IgD-negative memory B cell (primary cell): Measurements from ENCODE around the gene PSMB4. TPM values are rescaled to one million over a fixed set of nuclear protein-coding genes. Genes with fewer than 3 reads are reported as not detected.
A peak's percentile ranks its signal among the peaks of the same experiment; 100 is the strongest.
"Not testable (repeated sequence)": the region's sequence is repeated elsewhere in the genome, so short reads cannot be mapped to it uniquely, and the experiment has no call there.

Experiments used
- H3K27ac Mint-ChIP-seq, 3 donors: one replicate each; pipeline ENCODE4 v1.8.0; 2020 to 2022; ENCODE audit warnings: mild to moderate bottlenecking in 3 of 3, mixed read lengths in 3 of 3, moderate library complexity in 1 of 3
- H3K27me3 Mint-ChIP-seq: one replicate; pipeline ENCODE4 v1.8.0; 2021; ENCODE audit warnings: mixed read lengths
- H3K36me3 Mint-ChIP-seq: one replicate; pipeline ENCODE4 v1.8.0; 2020; ENCODE audit warnings: mild to moderate bottlenecking, mixed read lengths
- H3K4me1 Mint-ChIP-seq, 3 donors: one replicate each; pipeline ENCODE4 v1.8.0; 2020 to 2022; ENCODE audit warnings: mixed read lengths in 3 of 3, mild to moderate bottlenecking in 1 of 3
- H3K4me3 Mint-ChIP-seq, 4 donors: one replicate each; pipeline ENCODE4 v1.8.0; 2020 to 2022; ENCODE audit warnings: mild to moderate bottlenecking in 4 of 4, mixed read lengths in 4 of 4, moderate library complexity in 3 of 4
- H3K9me3 Mint-ChIP-seq, 3 donors: one replicate each; pipeline ENCODE4 v1.8.0; 2020 to 2021; ENCODE audit warnings: mixed read lengths in 3 of 3, mild to moderate bottlenecking in 1 of 3
- polyA plus RNA-seq: library from polyadenylated mRNA; unstranded; fragments of 300-500 nt; fragmentation: Illumina TruSeq; gene quantifications from one replicate; pipeline ENCODE4 v1.2.3, GENCODE V29; 2021

The PSMB4 gene
- polyA plus RNA-seq, 1 donor from 2014 or later = 69.1 TPM

- H3K4me3 Mint-ChIP-seq = no peak overlapping the region
- H3K27ac Mint-ChIP-seq = no peak overlapping the region
- H3K9me3 Mint-ChIP-seq = no peaks in the 10 kb centered on the region
- no peaks in the 10 kb centered on the region for H3K36me3 Mint-ChIP-seq
- H3K4me1 Mint-ChIP-seq = peaks cover 0 to 3% (median 0%) of the 10 kb centered on the region in 3 donors
- H3K27me3 Mint-ChIP-seq = no peaks in the 10 kb centered on the region
Measured at GRCh38 chr1:151371370-151372057, 27.9 kb upstream of the PSMB4 start.

GRCh38 chr1:151372058-151372934, 27.1 kb upstream of the PSMB4 start, which contains the start of gene SELENBP1:
Gene SELENBP1, minus strand, starts transcription at chr1:151372705. Its CDS starts 64 bp downstream, at chr1:151372641.
- H3K4me3 Mint-ChIP-seq = no peak within 1 kb of the TSS
- H3K27ac Mint-ChIP-seq = peak within 1 kb of the TSS in 1 of 3 donors; percentile 60
- no peaks in the 10 kb centered on the region for H3K27me3 Mint-ChIP-seq
- no peaks in the 10 kb centered on the region for H3K36me3 Mint-ChIP-seq
- H3K4me1 Mint-ChIP-seq = peaks cover 0 to 3% (median 0%) of the 10 kb centered on the region in 3 donors
- no peaks in the 10 kb centered on the region for H3K9me3 Mint-ChIP-seq

DNA sequence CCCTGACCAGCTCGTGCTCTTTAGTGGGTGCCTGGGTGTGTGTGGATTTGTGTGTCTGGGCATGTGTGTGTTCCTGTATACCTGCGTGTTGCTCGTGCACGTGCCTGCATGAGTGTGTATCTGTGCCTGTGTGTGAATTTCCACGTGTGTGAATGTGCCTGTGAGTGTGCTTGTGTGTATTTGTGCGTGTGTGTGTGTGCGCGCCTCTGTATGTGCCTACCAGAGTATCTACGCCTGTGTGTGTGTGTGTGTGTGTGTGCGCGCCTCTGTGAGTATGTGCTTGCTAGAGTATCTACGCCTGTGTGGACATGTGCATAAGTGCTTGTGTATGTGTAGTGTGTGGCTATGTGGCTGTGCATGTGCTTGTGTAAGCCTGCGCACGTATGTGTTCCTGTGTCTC, 26.2 kb upstream of the PSMB4 start:
- no peaks in the 10 kb centered on the region for H3K27me3 Mint-ChIP-seq
- no peaks in the 10 kb centered on the region for H3K9me3 Mint-ChIP-seq
- no peak overlapping the region for H3K4me3 Mint-ChIP-seq
- peaks cover 0 to 1% (median 0%) of the 10 kb centered on the region in 3 donors for H3K4me1 Mint-ChIP-seq
- no peaks in the 10 kb centered on the region for H3K36me3 Mint-ChIP-seq
- H3K27ac Mint-ChIP-seq = peak overlapping the region in 1 of 3 donors; percentile 60

DNA sequence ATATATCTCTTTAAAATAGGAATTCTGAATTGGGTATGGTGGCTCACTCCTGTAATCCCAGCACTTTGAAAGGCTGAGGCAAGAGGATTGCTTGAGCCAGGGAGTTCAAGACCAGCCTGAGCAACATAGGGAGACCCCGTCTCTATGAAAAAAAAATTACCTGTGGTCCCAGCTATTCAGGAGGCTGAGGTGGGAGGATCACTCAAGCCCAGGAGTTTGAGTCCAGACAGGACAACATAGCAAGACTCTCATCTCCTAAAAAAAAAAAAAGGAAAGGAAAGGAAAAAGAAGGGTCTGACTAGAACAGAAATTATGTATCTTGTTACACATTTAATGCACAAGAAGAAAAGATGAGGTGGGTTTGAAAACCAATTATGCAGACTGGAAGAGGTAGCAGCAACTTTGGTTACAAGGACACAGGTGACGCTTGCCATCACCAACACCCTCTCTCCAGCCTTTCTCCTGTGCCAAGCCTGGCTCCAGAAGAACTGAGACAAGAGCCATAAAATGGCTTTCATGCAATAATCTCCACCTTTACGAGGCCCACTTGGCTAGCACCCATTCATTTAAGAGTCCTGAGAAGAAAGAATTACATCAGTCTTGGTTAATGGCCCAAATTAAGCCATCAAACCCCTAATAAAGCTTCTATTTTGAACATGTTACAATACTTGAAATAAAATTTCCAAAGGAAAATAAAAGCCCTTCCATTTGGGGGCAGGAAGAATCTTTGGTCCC, 22.1 kb upstream of the PSMB4 start:
- no peaks in the 10 kb centered on the region for H3K36me3 Mint-ChIP-seq
- no peaks in the 10 kb centered on the region for H3K9me3 Mint-ChIP-seq
- H3K27ac Mint-ChIP-seq = no peak overlapping the region
- H3K4me3 Mint-ChIP-seq = no peak overlapping the region
- no peaks in the 10 kb centered on the region for H3K27me3 Mint-ChIP-seq
- H3K4me1 Mint-ChIP-seq = peaks cover 0 to 1% (median 0%) of the 10 kb centered on the region in 3 donors

DNA sequence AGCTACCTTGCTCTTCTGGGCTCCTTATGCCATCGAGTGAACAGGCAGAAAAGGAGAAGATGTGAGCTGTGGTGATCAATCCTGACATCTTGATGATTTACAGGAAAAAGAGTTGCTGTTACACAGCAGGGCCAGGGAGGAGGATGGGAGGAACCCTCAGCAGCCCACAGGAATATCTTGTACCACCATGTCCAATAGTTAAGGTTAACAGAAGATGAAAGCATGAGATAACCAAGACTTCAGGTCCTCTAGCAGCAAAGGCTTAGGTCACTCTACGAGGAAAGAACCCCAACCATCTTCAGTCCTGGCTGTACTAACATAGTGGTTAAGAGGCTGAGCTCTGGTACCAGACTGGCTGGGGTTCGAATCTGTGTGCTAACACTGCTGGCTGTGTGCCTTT, 14.8 kb upstream of the PSMB4 start:
- H3K4me3 Mint-ChIP-seq = no peak overlapping the region
- H3K9me3 Mint-ChIP-seq = no peaks in the 10 kb centered on the region
- no peaks in the 10 kb centered on the region for H3K36me3 Mint-ChIP-seq
- no peak overlapping the region for H3K27ac Mint-ChIP-seq
- H3K4me1 Mint-ChIP-seq = no peaks in the 10 kb centered on the region
- H3K27me3 Mint-ChIP-seq = no peaks in the 10 kb centered on the region

- H3K27ac Mint-ChIP-seq = no peak overlapping the region
Measured at GRCh38 chr1:151386002-151386401, 13.4 kb upstream of the PSMB4 start.

DNA sequence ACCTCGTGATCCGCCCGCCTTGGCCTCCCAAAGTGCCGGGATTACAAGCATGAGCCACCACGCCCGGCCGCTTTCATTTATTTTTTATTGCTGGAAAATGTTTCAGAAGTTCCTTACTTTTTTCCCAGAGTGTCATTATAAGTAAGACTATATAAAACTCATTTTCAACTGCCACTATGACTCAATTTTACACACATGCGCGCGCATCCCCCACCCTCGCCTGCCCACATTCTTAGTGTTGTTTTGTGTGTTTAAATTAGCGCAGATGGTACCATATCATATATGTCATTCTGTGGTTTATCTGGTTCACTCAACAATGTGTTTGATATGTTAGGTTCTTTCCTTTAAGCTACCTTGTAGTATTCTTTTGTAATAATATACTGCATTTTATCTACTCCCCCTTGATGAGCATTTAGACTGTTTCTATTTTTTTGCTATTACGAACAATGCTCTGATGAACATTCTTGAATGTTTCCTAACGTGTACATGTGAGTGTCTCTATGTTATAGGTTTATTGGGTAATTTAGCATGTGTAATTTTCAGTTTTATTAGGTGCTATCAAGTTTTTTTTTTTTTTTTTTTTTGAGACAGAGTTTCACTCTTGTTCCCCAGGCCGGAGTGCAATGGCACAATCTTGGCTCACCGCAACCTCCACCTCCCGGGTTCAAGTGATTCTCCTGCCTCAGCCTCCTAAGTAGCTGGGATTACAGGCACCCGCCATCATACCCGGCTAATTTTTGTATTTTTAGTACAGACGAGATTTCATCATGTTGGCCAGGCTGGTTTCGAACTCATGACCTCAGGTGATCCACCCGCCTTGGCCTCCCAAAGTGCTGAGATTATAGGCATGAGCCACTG, 8.9 kb upstream of the PSMB4 start:
- not testable (repeated sequence) for H3K9me3 Mint-ChIP-seq, H3K36me3 Mint-ChIP-seq

More at GRCh38 chr1:151386002-151386401, 13.4 kb upstream of the PSMB4 start:
- no peaks in the 10 kb centered on the region for H3K9me3 Mint-ChIP-seq
- H3K4me1 Mint-ChIP-seq = no peaks in the 10 kb centered on the region
- no peak overlapping the region for H3K4me3 Mint-ChIP-seq
- H3K27me3 Mint-ChIP-seq = no peaks in the 10 kb centered on the region
- no peaks in the 10 kb centered on the region for H3K36me3 Mint-ChIP-seq

DNA sequence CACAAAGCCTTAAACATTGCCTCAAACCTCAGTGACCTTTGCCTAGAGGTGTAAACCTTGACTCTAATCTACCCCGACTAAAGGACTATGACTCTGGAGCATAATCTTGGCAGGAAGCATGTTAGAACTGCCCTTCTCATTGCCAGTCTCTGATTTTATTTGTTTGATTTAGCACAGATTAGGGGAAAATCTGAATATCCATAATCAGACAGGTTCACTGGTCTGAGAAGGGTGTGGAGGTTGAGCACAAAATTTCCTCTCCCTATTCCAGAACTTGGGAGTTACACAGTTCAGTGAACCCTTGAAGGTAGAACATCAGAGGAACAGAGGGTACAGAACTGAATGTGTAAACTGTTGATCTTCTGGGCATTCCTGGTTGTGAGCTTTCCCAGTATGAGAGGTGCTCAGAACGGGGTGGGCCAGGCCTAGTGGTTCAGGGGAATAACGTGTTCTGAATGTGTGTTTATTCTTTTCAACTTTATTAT, 8.3 kb upstream of the PSMB4 start:
- peaks cover 2% of the 10 kb centered on the region for H3K27me3 Mint-ChIP-seq
- no peaks in the 10 kb centered on the region for H3K36me3 Mint-ChIP-seq
- no peaks in the 10 kb centered on the region for H3K4me1 Mint-ChIP-seq
- no peak overlapping the region for H3K4me3 Mint-ChIP-seq
- no peak overlapping the region for H3K27ac Mint-ChIP-seq
- peaks cover 0 to 2% (median 0%) of the 10 kb centered on the region in 3 donors for H3K9me3 Mint-ChIP-seq

More for the DNA sequence above, 8.9 kb upstream of the PSMB4 start:
- H3K4me3 Mint-ChIP-seq, H3K27ac Mint-ChIP-seq, H3K4me1 Mint-ChIP-seq, H3K27me3 Mint-ChIP-seq: not testable (repeated sequence)

- Mint-ChIP-seq H3K4me3 (no peak overlapping the region), H3K9me3 (peaks cover 0 to 2% (median 0%) of the 10 kb centered on the region in 3 donors), H3K36me3 (no peaks in the 10 kb centered on the region)
Measured at GRCh38 chr1:151393583-151393982, 5.8 kb upstream of the PSMB4 start.

DNA sequence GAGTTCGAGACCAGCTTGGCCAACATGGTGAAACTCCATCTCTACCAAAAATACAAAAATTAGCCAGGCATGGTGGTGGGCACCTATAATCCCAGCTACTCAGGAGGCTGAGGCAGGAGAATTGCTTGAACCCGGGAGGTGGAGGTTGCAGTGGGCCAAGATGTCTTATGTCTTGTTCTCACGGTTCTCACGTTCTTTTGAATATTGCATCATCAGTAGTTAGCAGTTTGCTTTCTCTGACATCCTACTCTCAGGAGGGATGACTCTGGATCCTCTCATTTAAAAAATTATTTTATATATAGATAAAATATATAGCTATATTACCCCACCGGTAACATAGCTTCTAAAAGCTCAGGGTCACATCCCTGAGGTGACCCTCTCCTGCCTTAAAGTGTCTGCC, 3.1 kb upstream of the PSMB4 start:
- Mint-ChIP-seq H3K4me1 (peaks cover 0 to 16% (median 9%) of the 10 kb centered on the region in 3 donors), H3K4me3 (peak overlapping the region in 1 of 4 donors; percentile 37)
- H3K27me3 Mint-ChIP-seq, H3K27ac Mint-ChIP-seq, H3K9me3 Mint-ChIP-seq, H3K36me3 Mint-ChIP-seq: not testable (repeated sequence)

More at GRCh38 chr1:151393583-151393982, 5.8 kb upstream of the PSMB4 start:
- peak overlapping the region in 1 of 3 donors; percentile 4 for H3K27ac Mint-ChIP-seq
- H3K27me3 Mint-ChIP-seq = peaks cover 2% of the 10 kb centered on the region
- peaks cover 0 to 2% (median 0%) of the 10 kb centered on the region in 3 donors for H3K4me1 Mint-ChIP-seq

DNA sequence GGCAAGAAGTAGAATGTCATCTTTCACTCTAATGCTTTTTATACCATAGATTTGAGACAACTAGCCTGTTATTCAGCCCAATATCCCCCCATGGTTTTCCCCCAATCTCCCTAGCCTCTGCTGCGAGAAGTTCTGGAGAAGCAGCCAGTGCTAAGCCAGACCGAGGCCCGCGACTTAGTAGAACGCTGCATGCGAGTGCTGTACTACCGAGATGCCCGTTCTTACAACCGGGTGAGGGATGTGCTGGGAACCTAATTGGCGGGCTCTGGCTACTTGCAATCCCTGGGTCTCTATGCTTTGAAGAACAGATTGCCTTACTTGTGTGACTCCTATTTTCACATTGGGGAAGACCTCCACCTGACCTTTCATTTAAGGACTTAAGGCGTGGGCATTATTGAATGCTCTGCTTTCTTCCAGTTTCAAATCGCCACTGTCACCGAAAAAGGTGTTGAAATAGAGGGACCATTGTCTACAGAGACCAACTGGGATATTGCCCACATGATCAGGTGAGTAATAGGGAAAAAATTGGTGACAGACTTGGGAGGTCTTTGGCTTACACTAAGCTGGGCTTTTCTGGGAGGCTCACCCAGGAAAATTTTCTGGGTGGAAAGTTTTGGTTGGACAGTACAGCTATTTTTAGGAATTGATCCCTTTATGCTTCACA, 1.9 kb downstream of the PSMB4 start:
- Mint-ChIP-seq H3K36me3 (peaks cover 8% of the 10 kb centered on the region), H3K9me3 (no peaks in the 10 kb centered on the region), H3K4me1 (peaks cover 0 to 16% (median 11%) of the 10 kb centered on the region in 3 donors), H3K27me3 (no peaks in the 10 kb centered on the region), H3K4me3 (peak overlapping the region; percentile 86 to 98 (median 93)), H3K27ac (peak overlapping the region in 2 of 3 donors; percentile 41 to 95)

DNA sequence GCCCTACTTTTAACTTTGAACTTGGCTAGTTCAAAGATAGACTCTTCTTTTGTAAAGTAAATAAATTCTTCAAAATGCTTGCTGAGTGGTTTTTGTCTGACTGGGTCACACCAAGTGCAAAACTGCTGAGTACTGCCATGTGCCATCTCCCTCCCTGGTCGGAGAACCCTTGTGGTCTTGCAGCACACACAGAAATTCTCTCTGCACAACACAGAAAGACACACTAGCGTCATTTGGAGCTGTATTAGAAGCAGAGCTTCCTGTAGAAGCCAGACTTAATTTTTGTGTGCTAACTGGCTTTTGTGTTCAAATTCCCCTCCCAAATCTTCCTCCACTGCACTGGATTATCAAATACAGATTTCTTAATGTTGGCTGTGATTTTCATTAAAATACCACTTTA, 2.5 kb downstream of the PSMB4 start:
- Mint-ChIP-seq H3K36me3 (peaks cover 8% of the 10 kb centered on the region), H3K4me3 (peak overlapping the region in 1 of 4 donors; percentile 86), H3K9me3 (no peaks in the 10 kb centered on the region), H3K4me1 (peaks cover 0 to 16% (median 11%) of the 10 kb centered on the region in 3 donors), H3K27ac (peak overlapping the region in 1 of 3 donors; percentile 41), H3K27me3 (no peaks in the 10 kb centered on the region)

GRCh38 chr1:151402764-151403163, 3.4 kb downstream of the PSMB4 start:
- peak overlapping the region in 1 of 3 donors; percentile 41 for H3K27ac Mint-ChIP-seq
- H3K36me3 Mint-ChIP-seq = peaks cover 8% of the 10 kb centered on the region

More at GRCh38 chr1:151402764-151403163, 3.4 kb downstream of the PSMB4 start:
- Mint-ChIP-seq H3K9me3 (no peaks in the 10 kb centered on the region), H3K4me3 (peak overlapping the region in 1 of 4 donors; percentile 86), H3K27me3 (no peaks in the 10 kb centered on the region), H3K4me1 (peaks cover 0 to 16% (median 13%) of the 10 kb centered on the region in 3 donors)
